T47D (cell line): ENCODE measurements around the gene FAAH2.

Experiments used
- DNase-seq, 2 experiments: peaks; one replicate each; pipeline versions ENCODE4 v3.0.0 to v3.0.0-alpha.2; 2011 to 2012; ENCODE audit warnings: low read depth in 1 of 2, low spot score in 1 of 2
- JUND ChIP-seq: IDR thresholded peaks from 2 replicates; pipeline ENCODE4 v1.6.1; 2012; ENCODE audit warnings: low read depth
- in situ Hi-C: cut with HindIII; loops from 2 replicates; pipeline ENCODE4 v1.10.0; 2016; ENCODE audit warnings: low sequenced_read_pairs, low pct_unique_long_range_greater_than_20kb

FAAH2 gene

DNA sequence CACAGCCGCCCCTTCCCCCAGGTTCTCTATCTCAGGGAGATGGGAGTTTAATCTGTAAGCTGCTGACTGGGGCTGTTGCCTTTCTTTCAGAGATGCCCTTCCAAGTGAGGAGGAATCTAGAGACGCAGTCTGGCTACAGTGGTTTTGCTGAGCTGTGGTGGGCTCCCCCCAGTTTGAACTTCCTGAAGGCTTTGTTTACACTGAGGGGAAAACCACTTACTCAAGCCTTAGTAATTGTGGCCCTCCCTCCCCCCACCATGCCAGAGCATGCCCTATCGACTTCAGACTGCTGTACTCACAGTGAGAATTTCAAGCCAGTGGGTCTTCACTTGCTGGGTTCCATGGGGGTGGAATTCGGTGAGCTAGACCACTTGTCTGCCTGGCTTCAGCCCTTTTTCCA lies 131.3 kb downstream of the FAAH2 start:
- TF ChIP-seq JUND, result no peak
- no peak for DNase-seq
- in situ Hi-C loops, result no loop called here

DNA sequence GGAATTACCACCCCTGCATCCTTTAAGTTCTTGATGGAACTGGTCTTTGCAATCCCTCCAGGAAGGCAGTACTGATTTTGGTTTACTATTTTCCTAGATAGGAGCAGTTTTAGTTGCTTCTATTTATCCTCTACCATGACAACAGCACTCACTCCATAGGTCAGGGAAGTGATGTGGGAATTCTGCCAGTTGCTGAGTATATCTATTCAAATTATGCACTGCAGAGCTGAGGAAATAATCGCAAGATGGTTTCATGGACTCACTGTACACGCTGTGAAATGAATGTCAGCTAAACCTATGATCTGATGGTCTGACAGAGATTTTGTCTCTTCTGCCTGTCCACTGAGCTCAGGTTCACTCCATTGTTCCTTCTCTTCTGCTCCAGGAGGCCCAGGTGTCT lies 135.8 kb downstream of the FAAH2 start:
- in situ Hi-C loops, result no loop called here
- DNase-seq, result no peak
- no peak for TF ChIP-seq JUND

DNA sequence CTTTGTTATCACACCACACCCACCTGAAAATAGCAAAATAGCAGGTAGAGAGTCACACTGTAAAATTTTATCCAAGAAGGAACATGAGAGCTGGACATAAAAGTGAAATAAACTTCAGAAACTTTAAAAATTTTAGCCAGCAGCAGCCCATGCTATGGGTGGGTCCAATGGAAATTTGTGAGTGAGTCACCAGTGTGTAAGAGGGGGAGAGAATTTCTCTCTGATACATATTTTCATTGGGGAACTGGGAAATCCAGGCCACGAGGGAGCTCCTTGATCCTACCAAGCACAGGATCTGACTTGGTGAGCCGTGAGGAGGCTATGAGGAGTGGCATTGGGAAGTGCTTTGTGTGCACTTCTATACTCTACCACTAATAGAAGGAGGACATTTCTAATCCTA lies 136.3 kb downstream of the FAAH2 start:
- in situ Hi-C loops, result no loop called here
- no peak for DNase-seq
- no peak for TF ChIP-seq JUND

DNA sequence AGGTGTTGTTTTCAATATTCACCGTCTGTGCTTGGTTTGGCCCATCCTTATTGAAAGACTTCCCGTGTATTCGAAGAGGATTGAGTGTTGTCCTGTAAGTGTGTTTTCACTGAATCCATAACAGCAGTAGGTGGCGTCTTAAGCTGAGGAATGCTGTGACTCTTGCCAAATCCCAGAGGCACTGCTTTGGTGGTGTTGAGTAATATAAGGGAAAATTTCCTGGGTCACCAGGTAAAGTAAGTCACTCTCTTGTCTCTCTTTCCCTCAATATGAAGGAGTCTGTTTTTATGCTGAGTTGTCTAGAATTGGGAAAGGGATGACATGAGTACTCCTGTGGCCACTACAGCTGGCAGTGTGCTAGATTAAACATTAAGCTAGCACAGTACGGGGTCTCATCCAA lies 158.6 kb downstream of the FAAH2 start:
- DNase-seq, result peak; percentile 31 to 64
- in situ Hi-C loops, result no loop called here
- no peak for TF ChIP-seq JUND

DNA sequence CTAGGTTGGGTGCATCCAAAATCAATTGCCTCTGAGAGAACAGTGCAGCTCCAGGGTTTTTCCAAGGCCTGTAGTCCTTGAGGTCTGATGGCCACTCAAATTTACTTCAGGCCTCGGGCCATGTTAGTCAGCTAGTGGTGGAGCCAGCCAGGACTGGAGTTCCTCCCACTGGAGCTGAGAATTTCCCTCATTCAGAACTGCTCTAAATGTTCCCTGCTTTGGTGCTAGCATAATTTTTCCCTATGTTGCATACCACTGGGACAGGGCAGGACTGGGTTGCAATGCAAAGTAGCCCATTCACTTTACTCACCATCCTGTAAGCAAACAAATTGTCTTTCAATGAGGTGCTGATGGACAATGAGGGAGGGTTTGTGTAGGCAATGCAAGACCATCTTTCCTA lies 159.3 kb downstream of the FAAH2 start:
- DNase-seq, result no peak
- in situ Hi-C loops, result no loop called here
- no peak for TF ChIP-seq JUND

DNA sequence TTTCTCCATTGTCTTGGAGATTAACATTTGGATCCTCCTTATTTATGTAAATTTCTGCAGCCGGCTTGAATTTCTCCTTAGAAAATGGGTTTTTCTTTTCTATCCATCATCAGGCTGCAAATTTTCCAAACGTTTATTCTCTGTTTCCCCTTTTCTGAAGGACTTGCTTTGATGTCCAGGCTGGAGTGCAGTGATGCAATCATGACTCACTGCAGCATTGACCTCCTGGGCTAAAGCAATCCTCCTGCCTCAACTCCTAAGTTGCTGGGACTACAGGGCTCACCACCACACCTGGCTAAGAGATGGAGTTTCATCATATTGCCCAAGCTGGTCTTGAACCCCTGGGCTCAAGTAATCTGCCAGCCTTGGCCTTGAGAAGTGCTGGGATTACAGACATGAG lies 161.3 kb downstream of the FAAH2 start:
- in situ Hi-C loops, result no loop called here
- TF ChIP-seq JUND, result no peak
- no peak for DNase-seq

DNA sequence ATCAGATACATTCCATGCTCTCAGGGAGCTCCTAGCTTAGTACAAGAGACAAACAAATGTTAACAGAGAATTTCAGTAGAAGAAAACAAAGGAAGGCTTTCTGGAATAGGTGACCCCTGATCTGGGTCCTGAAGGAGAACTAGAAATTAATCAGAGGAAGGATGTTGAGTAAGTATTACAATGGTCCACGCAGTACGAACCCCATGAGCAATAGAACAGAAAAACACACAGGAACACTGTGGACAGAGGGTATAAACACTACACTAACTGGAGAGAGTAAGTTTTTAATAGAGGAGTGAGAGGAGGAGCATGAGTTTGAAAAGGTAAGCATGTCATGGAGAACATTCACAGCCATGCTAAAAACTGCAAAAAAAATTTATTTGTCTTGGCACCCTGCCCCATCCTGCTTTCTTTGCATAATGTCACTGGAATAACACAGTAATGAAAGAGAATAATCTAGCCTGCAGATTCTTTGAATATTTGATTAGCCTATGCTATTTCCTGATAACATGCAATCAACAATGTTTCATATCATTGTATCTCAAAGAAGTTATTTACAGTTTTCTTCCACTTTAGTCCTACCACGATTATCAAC lies 165.0 kb downstream of the FAAH2 start:
- no peak for DNase-seq
- TF ChIP-seq JUND, result no peak
- in situ Hi-C loops, result no loop called here

DNA sequence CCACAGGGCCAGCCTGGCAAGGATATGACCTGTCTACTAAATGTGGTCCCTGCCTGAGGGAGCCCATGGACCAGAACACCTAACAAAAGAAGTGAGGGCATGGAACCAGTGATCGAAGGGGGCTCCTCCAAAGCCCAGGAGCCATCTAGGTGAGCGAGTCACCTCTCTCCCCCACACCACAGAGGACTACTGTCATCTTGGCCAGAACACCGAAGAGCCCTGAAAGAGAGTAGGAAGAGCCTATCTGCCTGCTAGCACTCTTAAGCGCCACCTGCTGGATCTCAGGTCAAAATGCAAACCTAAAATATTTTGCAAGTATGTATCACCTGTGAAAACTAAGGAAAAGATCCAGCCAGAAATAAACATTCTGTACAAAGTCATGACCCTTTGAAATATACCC lies 167.4 kb downstream of the FAAH2 start:
- in situ Hi-C loops, result no loop called here

DNA sequence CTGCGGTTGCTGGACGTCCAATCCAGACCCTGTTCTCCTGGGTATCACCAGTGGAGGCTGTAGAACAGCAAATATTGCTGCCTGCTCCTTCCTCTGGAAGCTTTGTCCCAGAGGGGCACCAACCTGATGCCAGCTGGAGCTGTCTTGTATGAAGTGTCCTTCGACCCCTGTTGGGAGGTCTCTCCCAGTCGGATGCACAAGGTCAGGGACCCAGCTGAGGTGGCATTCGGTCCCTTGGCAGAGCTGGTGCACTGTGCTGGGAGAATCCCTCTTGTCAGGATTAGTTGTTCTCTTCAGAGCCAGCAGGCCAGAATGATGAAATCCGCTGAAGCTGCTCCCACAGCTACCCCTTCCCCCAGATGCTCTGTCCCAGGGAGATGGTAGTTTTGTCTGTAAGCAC lies 195.0 kb downstream of the FAAH2 start:
- TF ChIP-seq JUND, result no peak
- in situ Hi-C loops, result no loop called here
- no peak for DNase-seq

More for the DNA sequence above, 167.4 kb downstream of the FAAH2 start:
- TF ChIP-seq JUND, result no peak
- peak; percentile 4 to 63 for DNase-seq

DNA sequence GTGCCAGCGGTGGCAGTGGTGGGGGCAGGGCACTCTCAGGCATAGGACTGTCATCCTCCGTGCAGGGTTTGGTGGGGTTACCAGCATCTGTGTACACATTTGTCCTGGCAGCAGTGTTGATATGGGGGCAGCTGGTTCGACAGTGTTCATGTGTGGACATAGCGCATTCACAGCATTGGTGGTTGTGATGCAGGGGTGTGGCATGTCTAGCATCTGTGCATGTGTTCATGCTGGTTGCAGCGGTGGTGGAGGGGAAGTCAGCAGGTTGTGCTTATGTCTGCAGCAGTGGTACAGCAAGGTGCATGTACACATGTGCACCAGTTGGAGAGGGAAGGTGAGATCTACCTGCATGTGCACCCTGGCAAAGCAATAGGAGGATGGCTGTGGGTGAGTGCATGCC lies 230.0 kb downstream of the FAAH2 start:
- no peak for DNase-seq
- TF ChIP-seq JUND, result no peak
- in situ Hi-C loops, result no loop called here

DNA sequence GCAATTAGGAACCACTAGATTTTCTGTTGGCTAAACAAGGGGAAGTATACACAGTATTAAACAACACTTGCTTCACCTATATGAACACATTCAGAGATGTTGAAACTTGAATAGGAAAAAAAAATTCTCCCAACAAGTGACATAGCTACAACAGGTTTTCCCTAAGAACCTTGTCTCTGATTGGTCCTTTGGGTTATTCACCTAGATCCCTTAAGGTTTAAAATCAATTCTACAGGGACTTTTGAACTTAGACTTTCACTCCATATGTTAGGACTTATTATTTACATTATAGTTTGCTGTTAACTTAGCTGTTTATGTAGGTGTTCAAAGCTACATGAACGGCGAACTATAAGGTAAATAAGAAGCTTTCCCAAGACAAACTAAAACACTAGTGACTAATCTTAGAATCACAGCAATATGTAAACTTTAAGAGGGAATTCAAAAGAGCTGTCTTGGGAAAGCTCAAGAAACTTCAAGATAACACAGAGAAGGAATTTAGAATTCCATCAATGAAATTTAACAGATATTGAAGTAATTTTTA lies 233.1 kb downstream of the FAAH2 start:
- TF ChIP-seq JUND, result no peak
- in situ Hi-C loops, result no loop called here
- no peak for DNase-seq

DNA sequence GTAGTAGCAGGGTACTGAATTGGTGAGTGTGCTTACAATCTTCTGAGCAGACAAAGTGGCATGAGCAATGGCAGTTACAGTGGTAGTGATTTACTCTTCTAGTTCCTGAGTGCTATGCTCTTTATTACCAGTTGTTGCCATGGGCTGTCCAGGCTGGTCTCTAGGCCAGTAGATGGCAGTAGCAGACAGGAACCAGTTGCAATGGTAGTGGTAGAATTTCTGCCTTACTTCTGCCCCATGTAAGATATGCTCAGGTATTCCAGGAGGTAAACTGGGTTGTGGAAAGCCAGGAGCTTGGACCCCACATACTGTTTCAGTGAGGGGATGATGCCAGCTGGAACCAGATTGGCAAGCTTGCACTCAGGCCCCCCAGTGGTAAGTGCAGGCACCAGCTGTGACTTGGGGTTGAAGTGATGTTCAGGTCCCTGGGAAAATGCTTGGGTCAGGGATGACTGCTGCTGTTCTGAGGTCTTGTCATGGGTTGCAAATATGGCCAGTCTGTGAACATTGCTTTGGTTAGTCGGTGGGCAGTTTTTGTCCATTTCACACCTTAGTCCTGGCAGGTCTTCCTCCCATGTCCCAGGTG lies 242.3 kb downstream of the FAAH2 start:
- DNase-seq, result peak in 1 of 2 experiments; percentile 21
- in situ Hi-C loops, result no loop called here
- no peak for TF ChIP-seq JUND
